MM.1S (cell line): ENCODE measurements around the gene C21orf58.

Source experiments
- DNase-seq: peaks from one replicate; pipeline ENCODE4 v3.0.0-alpha.2; 2015
- H2AFZ ChIP-seq: fragments of 300-600 bp; sonication (generic); 2 replicates; pipeline ENCODE4 v1.6.0; 2016; ENCODE audit warnings: antibody characterized with exemption, low read length
- H3F3A ChIP-seq: fragments of 300-600 bp; sonication (generic); 2 replicates; pipeline ENCODE4 v1.6.1; 2016; ENCODE audit warnings: mild to moderate bottlenecking, antibody characterized with exemption, low read length, moderate library complexity, mixed read lengths; ENCODE audit not compliant: insufficient read depth
- H3K27ac ChIP-seq: fragments of 300-600 bp; sonication (generic); 2 replicates; pipeline ENCODE4 v1.5.1; 2016; ENCODE audit warnings: mild to moderate bottlenecking, low read length
- H3K27me3 ChIP-seq: fragments of 300-600 bp; sonication (generic); replicated peaks from 2 replicates; pipeline ENCODE4 v1.6.0; 2016; ENCODE audit warnings: low read length; ENCODE audit not compliant: insufficient read depth
- H3K36me3 ChIP-seq: fragments of 300-600 bp; sonication (generic); replicated peaks from 2 replicates; pipeline ENCODE4 v1.6.1; 2016; ENCODE audit warnings: mild to moderate bottlenecking, low read length, mixed read lengths; ENCODE audit not compliant: insufficient read depth
- H3K4me1 ChIP-seq: fragments of 300-600 bp; sonication (generic); 2 replicates; pipeline ENCODE4 v1.6.1; 2016; ENCODE audit warnings: low read length, mixed read lengths
- H3K4me2 ChIP-seq: fragments of 300-600 bp; sonication (generic); 2 replicates; pipeline ENCODE4 v1.6.0; 2016; ENCODE audit warnings: low read depth, low read length
- H3K4me3 ChIP-seq: fragments of 300-600 bp; sonication (generic); 2 replicates; pipeline ENCODE4 v1.5.1; 2016; ENCODE audit warnings: low read length, mixed read lengths
- H3K79me2 ChIP-seq: fragments of 300-600 bp; sonication (generic); 2 replicates; pipeline ENCODE4 v1.6.1; 2016; ENCODE audit warnings: mixed run types, low read length, mixed read lengths
- H3K9ac ChIP-seq: fragments of 300-600 bp; sonication (generic); 2 replicates; pipeline ENCODE4 v1.6.1; 2016; ENCODE audit warnings: low read length, mixed read lengths
- H3K9me2 ChIP-seq: fragments of 300-600 bp; sonication (generic); replicated peaks from 2 replicates; pipeline ENCODE4 v1.6.1; 2016; ENCODE audit warnings: mild to moderate bottlenecking, low read length, mixed read lengths; ENCODE audit not compliant: insufficient read depth
- H3K9me3 ChIP-seq: fragments of 300-600 bp; sonication (generic); replicated peaks from 2 replicates; pipeline ENCODE4 v1.6.1; 2016; ENCODE audit warnings: mild to moderate bottlenecking, low read length, mixed read lengths; ENCODE audit not compliant: insufficient read depth
- H4K20me1 ChIP-seq: fragments of 300-600 bp; sonication (generic); 2 replicates; pipeline ENCODE4 v1.6.1; 2016; ENCODE audit warnings: mild to moderate bottlenecking, low read length, moderate library complexity, mixed read lengths; ENCODE audit not compliant: insufficient read depth
- EZH2 ChIP-seq: fragments of 300-600 bp; sonication (generic); optimal IDR thresholded peaks from 2 replicates; pipeline ENCODE3; 2017; ENCODE audit warnings: low read depth, mild to moderate bottlenecking, antibody characterized with exemption, low read length, mixed read lengths
- EZH2phosphoT487 ChIP-seq: fragments of 300-600 bp; sonication (generic); IDR thresholded peaks from 2 replicates; pipeline ENCODE4 v1.6.1; 2018; ENCODE audit warnings: antibody characterized with exemption, low read length
- TF ChIP-seq, protein P1 (sequence below): fragments of 300-600 bp; sonication (generic); IDR thresholded peaks from 2 replicates; pipeline ENCODE4 v1.5.1; 2016; ENCODE audit warnings: antibody characterized with exemption, low read length, mixed read lengths

The C21orf58 gene

GRCh38 chr21:46350571-46350970 is 26.9 kb upstream of the C21orf58 start:
- Histone ChIP-seq H4K20me1 (0 out of 2 replicates have a peak, but pooled peaks cover 2% of the 10 kb centered on the region), H3K4me2 (no peak overlapping the region), H3K9ac (no peak overlapping the region), H3K27me3 (no peaks in the 10 kb centered on the region), H3F3A (0 out of 2 replicates have a peak, but pooled peaks cover 3% of the 10 kb centered on the region), H2AFZ (no peak overlapping the region), H3K9me3 (no peaks in the 10 kb centered on the region), H3K4me1 (peaks cover 6% of the 10 kb centered on the region), H3K9me2 (no peaks in the 10 kb centered on the region), H3K27ac (no peak overlapping the region), H3K79me2 (peaks cover 7% of the 10 kb centered on the region), H3K36me3 (peaks cover 21% of the 10 kb centered on the region), H3K4me3 (no peak overlapping the region)
- no peak for DNase-seq
- no peak for TF ChIP-seq EZH2
- no peak for TF ChIP-seq EZH2phosphoT487
- TF ChIP-seq, protein P1, sequence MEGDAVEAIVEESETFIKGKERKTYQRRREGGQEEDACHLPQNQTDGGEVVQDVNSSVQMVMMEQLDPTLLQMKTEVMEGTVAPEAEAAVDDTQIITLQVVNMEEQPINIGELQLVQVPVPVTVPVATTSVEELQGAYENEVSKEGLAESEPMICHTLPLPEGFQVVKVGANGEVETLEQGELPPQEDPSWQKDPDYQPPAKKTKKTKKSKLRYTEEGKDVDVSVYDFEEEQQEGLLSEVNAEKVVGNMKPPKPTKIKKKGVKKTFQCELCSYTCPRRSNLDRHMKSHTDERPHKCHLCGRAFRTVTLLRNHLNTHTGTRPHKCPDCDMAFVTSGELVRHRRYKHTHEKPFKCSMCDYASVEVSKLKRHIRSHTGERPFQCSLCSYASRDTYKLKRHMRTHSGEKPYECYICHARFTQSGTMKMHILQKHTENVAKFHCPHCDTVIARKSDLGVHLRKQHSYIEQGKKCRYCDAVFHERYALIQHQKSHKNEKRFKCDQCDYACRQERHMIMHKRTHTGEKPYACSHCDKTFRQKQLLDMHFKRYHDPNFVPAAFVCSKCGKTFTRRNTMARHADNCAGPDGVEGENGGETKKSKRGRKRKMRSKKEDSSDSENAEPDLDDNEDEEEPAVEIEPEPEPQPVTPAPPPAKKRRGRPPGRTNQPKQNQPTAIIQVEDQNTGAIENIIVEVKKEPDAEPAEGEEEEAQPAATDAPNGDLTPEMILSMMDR = no peak

- Histone ChIP-seq H3K36me3 (peaks cover 16% of the 10 kb centered on the region), H3K4me3 (no peak overlapping the region), H3K79me2 (peaks cover 20% of the 10 kb centered on the region), H3K9ac (no peak overlapping the region), H3K27ac (no peak overlapping the region), H3K4me2 (no peak overlapping the region), H4K20me1 (0 out of 2 replicates have a peak, but pooled peaks cover 3% of the 10 kb centered on the region), H3K9me2 (no peaks in the 10 kb centered on the region), H3F3A (no peaks in the 10 kb centered on the region), H3K9me3 (no peaks in the 10 kb centered on the region), H3K27me3 (no peaks in the 10 kb centered on the region), H3K4me1 (no peaks in the 10 kb centered on the region), H2AFZ (no peak overlapping the region)
- no peak for DNase-seq
- TF ChIP-seq EZH2phosphoT487 = no peak
- TF ChIP-seq, protein P1 = no peak
Observed at GRCh38 chr21:46349134-46349760, 25.6 kb upstream of the C21orf58 start.

DNA sequence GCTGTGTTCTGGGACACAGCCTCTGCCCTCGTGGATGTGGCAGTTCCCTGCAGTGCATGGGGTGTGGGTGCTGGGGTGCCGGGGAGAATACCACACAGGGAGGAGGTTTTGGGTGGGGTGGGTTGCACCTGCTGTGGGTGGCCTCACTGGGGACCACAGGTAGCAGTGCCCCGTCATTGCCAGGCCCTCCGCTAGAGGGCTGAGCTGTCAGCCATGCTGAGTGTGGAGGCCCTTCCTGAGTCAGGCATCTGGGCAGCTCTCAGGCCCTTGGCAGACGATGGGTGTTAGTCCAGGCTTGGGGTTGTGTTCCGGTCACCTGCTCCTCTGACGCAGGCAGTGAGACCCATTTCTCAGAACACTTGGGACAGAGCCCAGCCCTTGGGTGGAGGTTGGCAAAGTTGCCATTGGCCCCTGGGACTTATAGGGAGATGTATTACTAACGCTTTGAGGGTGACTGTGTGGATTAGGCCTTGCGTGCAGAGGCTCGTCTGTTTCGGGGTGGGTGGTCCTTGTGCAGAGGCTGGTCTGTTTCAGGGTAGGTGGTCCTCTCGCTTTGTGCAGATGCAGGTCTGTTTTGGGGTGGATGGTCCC is 24.2 kb upstream of the C21orf58 start:
- H3K27ac ChIP-seq = no peak overlapping the region
- H3K79me2 ChIP-seq = peaks cover 31% of the 10 kb centered on the region
- H3K27me3 ChIP-seq = no peaks in the 10 kb centered on the region
- H3K4me1 ChIP-seq = no peaks in the 10 kb centered on the region
- no peak overlapping the region for H3K4me2 ChIP-seq
- H4K20me1 ChIP-seq = 0 out of 2 replicates have a peak, but pooled peaks cover 4% of the 10 kb centered on the region
- H3K9me3 ChIP-seq = no peaks in the 10 kb centered on the region
- H3K36me3 ChIP-seq = peaks cover 10% of the 10 kb centered on the region
- no peak overlapping the region for H2AFZ ChIP-seq
- no peaks in the 10 kb centered on the region for H3K9me2 ChIP-seq
- no peak overlapping the region for H3K9ac ChIP-seq
- TF ChIP-seq, protein P1 = no peak
- TF ChIP-seq EZH2phosphoT487 (no peak), EZH2 (no peak)
- no peaks in the 10 kb centered on the region for H3F3A ChIP-seq
- no peak for DNase-seq
- no peak overlapping the region for H3K4me3 ChIP-seq
